Measurements from ENCODE around the gene PKD2L1.

GRCh38 chr10:100330079-100330478 lies at the start of gene PKD2L1:
- TF ChIP-seq, protein P1, sequence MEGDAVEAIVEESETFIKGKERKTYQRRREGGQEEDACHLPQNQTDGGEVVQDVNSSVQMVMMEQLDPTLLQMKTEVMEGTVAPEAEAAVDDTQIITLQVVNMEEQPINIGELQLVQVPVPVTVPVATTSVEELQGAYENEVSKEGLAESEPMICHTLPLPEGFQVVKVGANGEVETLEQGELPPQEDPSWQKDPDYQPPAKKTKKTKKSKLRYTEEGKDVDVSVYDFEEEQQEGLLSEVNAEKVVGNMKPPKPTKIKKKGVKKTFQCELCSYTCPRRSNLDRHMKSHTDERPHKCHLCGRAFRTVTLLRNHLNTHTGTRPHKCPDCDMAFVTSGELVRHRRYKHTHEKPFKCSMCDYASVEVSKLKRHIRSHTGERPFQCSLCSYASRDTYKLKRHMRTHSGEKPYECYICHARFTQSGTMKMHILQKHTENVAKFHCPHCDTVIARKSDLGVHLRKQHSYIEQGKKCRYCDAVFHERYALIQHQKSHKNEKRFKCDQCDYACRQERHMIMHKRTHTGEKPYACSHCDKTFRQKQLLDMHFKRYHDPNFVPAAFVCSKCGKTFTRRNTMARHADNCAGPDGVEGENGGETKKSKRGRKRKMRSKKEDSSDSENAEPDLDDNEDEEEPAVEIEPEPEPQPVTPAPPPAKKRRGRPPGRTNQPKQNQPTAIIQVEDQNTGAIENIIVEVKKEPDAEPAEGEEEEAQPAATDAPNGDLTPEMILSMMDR (IDR thresholded peaks at IDR 0.05; ENCODE audit: insufficient read depth, low read length), result no peak
- TF ChIP-seq GABPA (IDR thresholded peaks at IDR 0.05; ENCODE audit: low read depth) (no peak), SPI1 (IDR thresholded peaks at IDR 0.05; ENCODE audit: borderline replicate concordance, low read depth) (no peak)

Data from HL-60 (cell line).